ENCODE results near the gene LRRC14B. TPM values are rescaled to one million over a fixed set of nuclear protein-coding genes. Genes with fewer than 3 reads are reported as not detected.

LRRC14B gene
- total RNA-seq, 2 donors from 2014 or later, result 7.7 to 51.0 TPM

DNA sequence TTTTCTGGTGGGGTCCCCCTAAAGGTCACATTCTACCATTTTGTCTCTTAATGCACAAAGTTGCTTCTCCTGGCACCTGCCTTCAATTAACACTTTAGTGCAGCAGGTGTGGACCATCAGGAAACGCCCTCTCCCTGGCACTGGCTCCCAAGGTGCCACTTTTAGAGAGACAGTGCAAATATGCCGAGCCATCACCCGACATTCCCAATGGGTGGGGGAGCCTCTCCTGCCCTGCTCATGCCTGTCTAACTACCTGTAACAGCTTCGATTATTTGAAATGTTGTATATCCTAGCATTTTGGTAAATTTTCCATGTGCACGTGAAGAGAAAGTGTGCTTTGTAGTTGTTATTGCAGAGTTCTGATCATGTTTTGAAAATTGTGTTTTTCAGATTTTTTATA, 13.2 kb upstream of the LRRC14B start:
- Histone ChIP-seq H3K4me3 (no peak overlapping the region), H3K27ac (no peak overlapping the region), H3K9me3 (no peaks in the 10 kb centered on the region), H3K4me1 (no peaks in the 10 kb centered on the region), H3K27me3 (no peaks in the 10 kb centered on the region), H3K36me3 (no peaks in the 10 kb centered on the region)
- no peak for TF ChIP-seq CTCF (IDR thresholded peaks at IDR 0.05)
- DNase-seq (ENCODE audit: low spot score), result no peak

- no peak overlapping the region for H3K27ac ChIP-seq
- no peak overlapping the region for H3K4me3 ChIP-seq
- no peak for DNase-seq (ENCODE audit: low spot score)
- no peaks in the 10 kb centered on the region for H3K9me3 ChIP-seq
- no peaks in the 10 kb centered on the region for H3K36me3 ChIP-seq
- no peak for TF ChIP-seq CTCF (IDR thresholded peaks at IDR 0.05)
- H3K27me3 ChIP-seq, result no peaks in the 10 kb centered on the region
- no peaks in the 10 kb centered on the region for H3K4me1 ChIP-seq
Measured at GRCh38 chr5:179401-179800, 11.9 kb upstream of the LRRC14B start.

GRCh38 chr5:180286-180918, 10.9 kb upstream of the LRRC14B start:
- Histone ChIP-seq H3K27me3 (no peaks in the 10 kb centered on the region), H3K4me3 (no peak overlapping the region), H3K36me3 (no peaks in the 10 kb centered on the region), H3K9me3 (no peaks in the 10 kb centered on the region), H3K4me1 (no peaks in the 10 kb centered on the region), H3K27ac (no peak overlapping the region)
- no peak for DNase-seq (ENCODE audit: low spot score)
- TF ChIP-seq CTCF (IDR thresholded peaks at IDR 0.05), result no peak

DNA sequence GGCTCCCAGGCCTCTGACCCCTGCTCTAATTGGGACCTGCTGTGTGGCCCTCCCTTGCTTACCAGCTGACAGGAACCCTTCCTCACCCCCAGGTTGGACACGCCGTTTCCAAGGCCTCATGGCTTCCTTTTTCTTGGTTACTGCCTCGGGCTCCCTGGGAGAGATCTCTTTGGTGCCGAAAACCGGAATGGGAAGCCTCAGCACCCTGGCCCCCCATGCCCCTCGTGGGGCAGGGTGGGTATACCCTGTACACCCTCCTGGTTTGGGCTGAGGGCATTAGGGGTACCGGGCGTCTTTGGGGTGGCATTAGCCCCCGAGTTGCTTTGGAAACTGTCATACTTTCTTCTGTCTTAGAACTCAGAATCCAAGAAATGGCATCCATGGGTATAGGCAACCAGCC, 10.1 kb upstream of the LRRC14B start:
- TF ChIP-seq CTCF (IDR thresholded peaks at IDR 0.05), result no peak
- Histone ChIP-seq H3K36me3 (no peaks in the 10 kb centered on the region), H3K4me3 (no peak overlapping the region), H3K4me1 (no peaks in the 10 kb centered on the region), H3K27me3 (no peaks in the 10 kb centered on the region), H3K27ac (no peak overlapping the region), H3K9me3 (no peaks in the 10 kb centered on the region)
- no peak for DNase-seq (ENCODE audit: low spot score)

- H3K36me3 ChIP-seq, result no peaks in the 10 kb centered on the region
- DNase-seq (ENCODE audit: low spot score), result no peak
- no peaks in the 10 kb centered on the region for H3K4me1 ChIP-seq
- TF ChIP-seq CTCF (IDR thresholded peaks at IDR 0.05), result no peak
- no peak overlapping the region for H3K4me3 ChIP-seq
- H3K27ac ChIP-seq, result no peak overlapping the region
- no peaks in the 10 kb centered on the region for H3K27me3 ChIP-seq
- H3K9me3 ChIP-seq, result no peaks in the 10 kb centered on the region
Measured at GRCh38 chr5:181566-181965, 9.7 kb upstream of the LRRC14B start.

GRCh38 chr5:182126-182525, 9.2 kb upstream of the LRRC14B start:
- DNase-seq (ENCODE audit: low spot score), result no peak
- H3K27ac ChIP-seq, result no peak overlapping the region
- H3K4me1 ChIP-seq, result no peaks in the 10 kb centered on the region

More at GRCh38 chr5:182126-182525, 9.2 kb upstream of the LRRC14B start:
- no peaks in the 10 kb centered on the region for H3K9me3 ChIP-seq
- no peak for TF ChIP-seq CTCF (IDR thresholded peaks at IDR 0.05)
- H3K27me3 ChIP-seq, result no peaks in the 10 kb centered on the region
- no peak overlapping the region for H3K4me3 ChIP-seq
- no peaks in the 10 kb centered on the region for H3K36me3 ChIP-seq
